GM23338 (cell line): ENCODE measurements around the gene RAD1. TPM values are rescaled to one million over a fixed set of nuclear protein-coding genes. Genes with fewer than 3 reads are reported as not detected.

ENCODE experiments used
- ATAC-seq: fragments of 200-7000 bp; cut with Tn5 transposase; 3 replicates; pipeline ENCODE4 v1.9.1; 2020
- DNase-seq: peaks from one replicate; pipeline ENCODE4 v3.0.0-alpha.2; 2015; ENCODE audit warnings: low spot score
- H2AFZ ChIP-seq: fragments of 200-600 bp; sonication (generic); 2 replicates; pipeline ENCODE4 v1.8.0; 2016; ENCODE audit warnings: antibody characterized with exemption, mild to moderate bottlenecking, moderate library complexity
- H3F3A ChIP-seq: fragments of 200-600 bp; sonication (generic); replicated peaks from 2 replicates; pipeline ENCODE4 v1.8.0; 2017; ENCODE audit warnings: antibody characterized with exemption, mixed run types, low read depth
- H3K27ac ChIP-seq: fragments of 200-600 bp; sonication (generic); 2 replicates; pipeline ENCODE4 v1.6.1; 2016; ENCODE audit warnings: low read depth
- H3K27me3 ChIP-seq: fragments of 200-600 bp; sonication (generic); 2 replicates; pipeline ENCODE4 v1.8.0; 2016; ENCODE audit warnings: mild to moderate bottlenecking, mixed run types, moderate library complexity; ENCODE audit not compliant: insufficient read depth
- H3K36me3 ChIP-seq: fragments of 200-600 bp; sonication (generic); 2 replicates; pipeline ENCODE4 v1.8.0; 2016; ENCODE audit warnings: mild to moderate bottlenecking; ENCODE audit not compliant: insufficient read depth
- H3K4me1 ChIP-seq: fragments of 200-600 bp; sonication (generic); 2 replicates; pipeline ENCODE4 v1.8.0; 2016; ENCODE audit warnings: mild to moderate bottlenecking, moderate library complexity; ENCODE audit not compliant: insufficient read depth
- H3K4me2 ChIP-seq: fragments of 200-600 bp; sonication (generic); 2 replicates; pipeline ENCODE4 v1.7.1; 2017; ENCODE audit warnings: mixed run types
- H3K4me3 ChIP-seq: fragments of 200-600 bp; sonication (generic); 2 replicates; pipeline ENCODE4 v1.6.1; 2016; ENCODE audit warnings: mixed run types
- H3K79me2 ChIP-seq: fragments of 200-600 bp; sonication (generic); replicated peaks from 2 replicates; pipeline ENCODE4 v1.8.0; 2017; ENCODE audit warnings: mild to moderate bottlenecking; ENCODE audit not compliant: insufficient read depth
- H3K9me2 ChIP-seq: fragments of 200-600 bp; sonication (generic); 2 replicates; pipeline ENCODE4 v1.8.0; 2017; ENCODE audit not compliant: insufficient read depth
- H4K20me1 ChIP-seq: fragments of 200-600 bp; sonication (generic); replicated peaks from 2 replicates; pipeline ENCODE4 v1.8.0; 2017; ENCODE audit warnings: mild to moderate bottlenecking; ENCODE audit not compliant: insufficient read depth
- H3K27ac Mint-ChIP-seq: 2 replicates; pipeline ENCODE4 v1.8.0; 2020; ENCODE audit warnings: inconsistent platforms, mild to moderate bottlenecking, moderate library complexity, mixed read lengths
- H3K27me3 Mint-ChIP-seq: 3 replicates; pipeline ENCODE4 v1.8.0; 2022; ENCODE audit warnings: low read depth, mild to moderate bottlenecking, moderate library complexity, mixed read lengths, inconsistent platforms; ENCODE audit not compliant: insufficient read depth, poor library complexity
- H3K36me3 Mint-ChIP-seq: 3 replicates; pipeline ENCODE4 v1.8.0; 2021; ENCODE audit warnings: low read depth, mild to moderate bottlenecking, inconsistent platforms, moderate library complexity, mixed read lengths
- H3K4me1 Mint-ChIP-seq: 3 replicates; pipeline ENCODE4 v1.8.0; 2020; ENCODE audit warnings: mild to moderate bottlenecking, inconsistent platforms, mixed read lengths
- H3K4me3 Mint-ChIP-seq: 3 replicates; pipeline ENCODE4 v1.8.0; 2021; ENCODE audit warnings: moderate library complexity, mild to moderate bottlenecking, inconsistent platforms, mixed read lengths
- H3K9me3 Mint-ChIP-seq: 3 replicates; pipeline ENCODE4 v1.8.0; 2020; ENCODE audit warnings: moderate library complexity, mild to moderate bottlenecking, inconsistent platforms, mixed read lengths
- CREB1 ChIP-seq: fragments of 250-450 bp; sonication (Bioruptor Pico); IDR thresholded peaks from 2 replicates; pipeline ENCODE4 v1.5.0; 2020; ENCODE audit warnings: low read depth, mild to moderate bottlenecking, moderate library complexity
- CTCF ChIP-seq, 2 experiments: fragments of 200-600 bp in 1 of 2; sonication (generic) in 1 of 2; conservative IDR thresholded peaks; 2 replicates each; pipeline versions ENCODE4 v1.5.1 to v1.6.1; 2016 to 2017; ENCODE audit warnings: antibody characterized with exemption in 2 of 2, low read depth in 2 of 2, mild to moderate bottlenecking in 2 of 2, moderate library complexity in 1 of 2
- EZH2 ChIP-seq: fragments of 200-600 bp; sonication (generic); IDR thresholded peaks from one replicate; pipeline ENCODE4 v1.8.0; 2017; ENCODE audit warnings: antibody characterized with exemption, mild to moderate bottlenecking, low read depth; ENCODE audit not compliant: unreplicated experiment
- JUNB ChIP-seq: IDR thresholded peaks from one replicate; pipeline ENCODE4 v1.6.1; 2016; ENCODE audit warnings: antibody characterized with exemption; ENCODE audit not compliant: unreplicated experiment
- ZNF331 ChIP-seq: fragments of 250-450 bp; sonication (Bioruptor Pico); IDR thresholded peaks from 2 replicates; pipeline ENCODE4 v1.5.0; 2020; ENCODE audit warnings: low read depth, mild to moderate bottlenecking, moderate library complexity
- ZNF462 ChIP-seq: fragments of 250-450 bp; sonication (Bioruptor Pico); IDR thresholded peaks from 2 replicates; pipeline ENCODE4 v1.5.0; 2020; ENCODE audit warnings: mild to moderate bottlenecking, moderate library complexity
- polyA plus RNA-seq: library from polyadenylated mRNA; unstranded; fragments of >200 nt; fragmentation: Nextera tagmentation; extraction: Ambion mirVana; gene quantifications from 2 replicates; pipeline ENCODE4 v1.2.1, GENCODE V29; 2016
- total RNA-seq: library from RNA; depleted of rRNA; stranded (reverse); fragments of >200 nt; shearing (Covaris generic); gene quantifications from 2 replicates; pipeline ENCODE4 v1.2.3, GENCODE V29; 2014

RAD1 gene
- total and polyA plus RNA-seq, 2 experiments from 2014 or later = 39.3 to 40.9 TPM

GRCh38 chr5:34900652-34901051 is 14.7 kb downstream of the RAD1 start (continued):
- no peak for TF ChIP-seq ZNF462
- no peak for TF ChIP-seq ZNF331

- no peak for DNase-seq
- Histone ChIP-seq H3K4me3 (no peak overlapping the region), H3K9me2 (no peaks in the 10 kb centered on the region), H3K4me1 (peaks cover 13% of the 10 kb centered on the region; the same call in 1 of the 2 replicates), H3K36me3 (no peaks in the 10 kb centered on the region), H2AFZ (no peak overlapping the region), H4K20me1 (no peaks in the 10 kb centered on the region), H3K27ac (peak overlapping the region; percentile 57; the same call in 1 of the 2 replicates), H3K79me2 (no peaks in the 10 kb centered on the region), H3F3A (0 out of 2 replicates have a peak, but pooled peaks cover 2% of the 10 kb centered on the region), H3K4me2 (no peak overlapping the region), H3K27me3 (no peaks in the 10 kb centered on the region)
- H3K4me3 Mint-ChIP-seq = no peak overlapping the region
- peaks cover 11% of the 10 kb centered on the region for H3K36me3 Mint-ChIP-seq
- TF ChIP-seq CREB1 (CRISPR knock-in tag) = no peak
- TF ChIP-seq JUNB = no peak
- no peak for TF ChIP-seq ZNF331
- TF ChIP-seq EZH2 = no peak
- TF ChIP-seq CTCF (conservative IDR thresholded peaks at IDR 0.05; ENCODE audit: low read depth in 2 of 2) = no peak
- H3K27me3 Mint-ChIP-seq = peaks cover 3% of the 10 kb centered on the region
- no peaks in the 10 kb centered on the region for H3K9me3 Mint-ChIP-seq
- no peak for ATAC-seq
- peak overlapping the region; percentile 61 for H3K27ac Mint-ChIP-seq
- H3K4me1 Mint-ChIP-seq = peaks cover 14% of the 10 kb centered on the region; the same call in 2 of the 3 replicates
Measured at GRCh38 chr5:34899066-34899465, 16.2 kb downstream of the RAD1 start.
